Pancreas (tissue), 10 donors: ENCODE data around the gene FKBP6. TPM values are rescaled to one million over a fixed set of nuclear protein-coding genes. Genes with fewer than 3 reads are reported as not detected.
"Not testable (repeated sequence)": the region's sequence is repeated elsewhere in the genome, so short reads cannot be mapped to it uniquely, and the experiment has no call there.

ENCODE experiments used
- ATAC-seq, 4 donors: fragments of 200-7000 bp; cut with Tn5 transposase; one replicate each; pipeline versions ENCODE4 v1.8.0 to v1.9.1; 2020; ENCODE audit warnings: mild to moderate bottlenecking in 4 of 4, moderate library complexity in 4 of 4
- DNase-seq, 6 donors: peaks; one replicate each; pipeline ENCODE4 v3.0.0-alpha.2; 2020
- FAIRE-seq: peaks from 2 replicates; lab custom pipeline; 2012; peaks lifted over from hg19 to GRCh38; lab: Jason Lieb, UNC
- H3K27ac ChIP-seq, 4 donors: fragments of 200-600 bp; sonication (generic); 1 replicate in 3 of 4; 2 replicates in 1 of 4; pipeline versions ENCODE4 v1.5.0 to v1.8.0; 2020
- H3K27me3 ChIP-seq, 4 donors: fragments of 200-600 bp; one replicate each; pipeline ENCODE4 v1.8.0; 2021
- H3K36me3 ChIP-seq, 3 donors: fragments of 200-600 bp; sonication (generic) in 1 of 3; one replicate each; pipeline versions ENCODE4 v1.5.0 to v1.8.0; 2020 to 2021
- H3K4me1 ChIP-seq, 3 donors: fragments of 200-600 bp; one replicate each; pipeline ENCODE4 v1.8.0; 2021
- H3K4me3 ChIP-seq, 4 donors: fragments of 200-600 bp; sonication (generic) in 2 of 4; one replicate each; pipeline versions ENCODE4 v1.5.0 to v1.8.0; 2020 to 2021
- H3K9me3 ChIP-seq, 4 donors: fragments of 200-600 bp; one replicate each; pipeline ENCODE4 v1.8.0; 2021
- CTCF ChIP-seq, 4 donors: fragments of 200-600 bp; sonication (generic) in 3 of 4; IDR thresholded peaks; one replicate each; pipeline versions ENCODE4 v1.5.0 to v1.8.0; 2021; ENCODE audit warnings: antibody characterized with exemption in 4 of 4
- WGBS, 2 donors: extraction: QIAGEN DNeasy Blood & Tissue Kit; methylation state at CpG; one replicate each; pipeline ENCODE4 v1.1.7; 2013; 5-methylcytosine and 5-hydroxymethylcytosine counted together
- intact Hi-C, 3 donors: fragments of 100-400 bp; cut with DNase I; formaldehyde crosslinking; loops; one replicate each; pipeline versions ENCODE4 v1.11.1 to v1.14.2; 2022
- polyA plus RNA-seq, 2 donors: library from polyadenylated mRNA; stranded (reverse); fragments of 200-250 nt; gene quantifications; one replicate each; pipeline ENCODE4 v1.2.3, GENCODE V29; 2013
- total RNA-seq, 6 donors: library from RNA; stranded (reverse); fragmentation: NEBNext Ultra II Directional in 4 of 6; extraction: Animal tissue kit (Norgen Biotek cat#: 25700) in 4 of 6; gene quantifications; one replicate each; pipeline versions ENCODE4 v1.2.1 to v1.2.4, GENCODE V29; 2021 to 2023
- donor health status: healthy with polysubstance abuse.
- donor health status: DM: no; HTN: no; CAD: no; lungs with moderate emphysema.
- donor health status: DM: no; HTN: no; CAD: no.
- donor health status: control.
- donor health status: control.
- donor health status: Bipolar disorder and iron deficiency.
- donor health status: DM: yes; HTN: yes; CAD: no.
- donor health status: DM: no; HTN: no; CAD: no.
- donor health status: DM: no; HTN: no; CAD: no.
- donor health status: DM: yes; HTN: yes; CAD: no.

The FKBP6 gene
- total RNA-seq (not detected), polyA plus RNA-seq (under 1 TPM; 0.05 to 0.38 TPM)

- intact Hi-C loops, FAIRE-seq, ATAC-seq, H3K27me3 ChIP-seq, DNase-seq, H3K4me1 ChIP-seq, H3K27ac ChIP-seq, H3K36me3 ChIP-seq, H3K4me3 ChIP-seq, H3K9me3 ChIP-seq: not testable (repeated sequence)
- WGBS, 2 donors = 94 to 95% methylated on average over 40 to 43 of the region's 43 CpGs
These were observed at the start of gene FKBP6, which contains the start of gene TRIM50 for GRCh38 chr7:73327922-73328321. FKBP6 (plus strand) TSS chr7:73328161; CDS start chr7:73328429, 268 bp downstream. TRIM50 (minus strand) TSS chr7:73328082; CDS start chr7:73324787, 3,295 bp downstream.

GRCh38 chr7:73297235-73297634, 30.7 kb upstream of the FKBP6 start:
- H3K9me3 ChIP-seq, ATAC-seq, H3K4me1 ChIP-seq, H3K27ac ChIP-seq, DNase-seq, FAIRE-seq, H3K27me3 ChIP-seq, H3K4me3 ChIP-seq, intact Hi-C loops, H3K36me3 ChIP-seq: not testable (repeated sequence)
- no CpG with 5 or more reads among the region's 13 CpGs for WGBS, 2 donors

- 82 to 86% methylated on average over 9 to 26 of the region's 27 CpGs for WGBS, 2 donors
- H3K4me1 ChIP-seq, DNase-seq, intact Hi-C loops, H3K27me3 ChIP-seq, H3K27ac ChIP-seq, FAIRE-seq, ATAC-seq, H3K9me3 ChIP-seq, H3K36me3 ChIP-seq, H3K4me3 ChIP-seq: not testable (repeated sequence)
These were observed 30.3 kb upstream of the FKBP6 start for GRCh38 chr7:73297706-73298105.

- H3K4me1 ChIP-seq, H3K4me3 ChIP-seq, intact Hi-C loops, H3K9me3 ChIP-seq, ATAC-seq, FAIRE-seq, H3K27me3 ChIP-seq, H3K27ac ChIP-seq, DNase-seq: not testable (repeated sequence)
- peaks cover 4 to 17% (median 4%) of the 10 kb centered on the region in 3 donors for H3K36me3 ChIP-seq
- 52 to 71% methylated on average over 6 to 8 of the region's 12 CpGs for WGBS, 2 donors
These were observed 28.1 kb upstream of the FKBP6 start for GRCh38 chr7:73299812-73300211.

- H3K4me3 ChIP-seq, H3K27me3 ChIP-seq, intact Hi-C loops, H3K4me1 ChIP-seq, H3K9me3 ChIP-seq, H3K27ac ChIP-seq, FAIRE-seq, DNase-seq: not testable (repeated sequence)
- ATAC-seq = peak; percentile 65 to 90 (median 79)
- H3K36me3 ChIP-seq = peaks cover 4 to 17% (median 4%) of the 10 kb centered on the region in 3 donors
- 69 to 100% methylated on average over 1 to 10 of the region's 14 CpGs for WGBS, 2 donors
These were observed 26.9 kb upstream of the FKBP6 start for GRCh38 chr7:73301108-73301507.

- intact Hi-C loops = not testable (repeated sequence)
- WGBS, 2 donors = 92 to 93% methylated on average over 9 of the region's 10 CpGs
These were observed 25.1 kb upstream of the FKBP6 start for GRCh38 chr7:73302846-73303245.

GRCh38 chr7:73303546-73303945, 24.4 kb upstream of the FKBP6 start:
- no peak for FAIRE-seq
- no peak overlapping the region for H3K27ac ChIP-seq
- no peak for ATAC-seq
- H3K4me3 ChIP-seq = no peak overlapping the region
- WGBS, 2 donors = 88% methylated on average over 26 of the region's 26 CpGs
- intact Hi-C loops = no loop called here
- TF ChIP-seq CTCF (IDR thresholded peaks at IDR 0.05) = no peak
- no peaks in the 10 kb centered on the region for H3K27me3 ChIP-seq
- DNase-seq = no peak
- H3K9me3 ChIP-seq = no peaks in the 10 kb centered on the region
- H3K4me1 ChIP-seq = no peaks in the 10 kb centered on the region
- peaks cover 4 to 17% (median 4%) of the 10 kb centered on the region in 3 donors for H3K36me3 ChIP-seq

More at GRCh38 chr7:73302846-73303245, 25.1 kb upstream of the FKBP6 start:
- not testable (repeated sequence) for FAIRE-seq, H3K27ac ChIP-seq, H3K9me3 ChIP-seq, DNase-seq, H3K4me1 ChIP-seq, H3K27me3 ChIP-seq, ATAC-seq, H3K4me3 ChIP-seq
- H3K36me3 ChIP-seq = peaks cover 4 to 17% (median 4%) of the 10 kb centered on the region in 3 donors

GRCh38 chr7:73304071-73304470, 23.9 kb upstream of the FKBP6 start:
- peaks cover 4 to 17% (median 4%) of the 10 kb centered on the region in 3 donors for H3K36me3 ChIP-seq
- no peak for ATAC-seq
- WGBS, 2 donors = 93 to 98% methylated on average over 14 of the region's 14 CpGs
- peaks cover 0 to 3% (median 0%) of the 10 kb centered on the region in 3 donors for H3K4me1 ChIP-seq
- no peak overlapping the region for H3K4me3 ChIP-seq
- H3K9me3 ChIP-seq = no peaks in the 10 kb centered on the region
- DNase-seq = no peak
- no peak for TF ChIP-seq CTCF (IDR thresholded peaks at IDR 0.05)
- FAIRE-seq = no peak
- no peaks in the 10 kb centered on the region for H3K27me3 ChIP-seq
- H3K27ac ChIP-seq = no peak overlapping the region
- intact Hi-C loops = no loop called here

GRCh38 chr7:73304612-73305387, 23.2 kb upstream of the FKBP6 start:
- 90 to 92% methylated on average over 11 to 12 of the region's 15 CpGs for WGBS, 2 donors
- DNase-seq, H3K9me3 ChIP-seq, H3K4me1 ChIP-seq, H3K27ac ChIP-seq, intact Hi-C loops, H3K27me3 ChIP-seq, FAIRE-seq, ATAC-seq, H3K4me3 ChIP-seq: not testable (repeated sequence)
- H3K36me3 ChIP-seq = peaks cover 4 to 17% (median 4%) of the 10 kb centered on the region in 3 donors
